HG03060 (cell line): Measurements from ENCODE around the gene ANKRD39.

Experiments used
- ATAC-seq: cut with Tn5 transposase; IDR thresholded peaks from one replicate; pipeline ENCODE4 v1.9.1; 2021; ENCODE audit warnings: low read depth, moderate number of reproducible peaks; ENCODE audit not compliant: unreplicated experiment

ANKRD39 gene

DNA sequence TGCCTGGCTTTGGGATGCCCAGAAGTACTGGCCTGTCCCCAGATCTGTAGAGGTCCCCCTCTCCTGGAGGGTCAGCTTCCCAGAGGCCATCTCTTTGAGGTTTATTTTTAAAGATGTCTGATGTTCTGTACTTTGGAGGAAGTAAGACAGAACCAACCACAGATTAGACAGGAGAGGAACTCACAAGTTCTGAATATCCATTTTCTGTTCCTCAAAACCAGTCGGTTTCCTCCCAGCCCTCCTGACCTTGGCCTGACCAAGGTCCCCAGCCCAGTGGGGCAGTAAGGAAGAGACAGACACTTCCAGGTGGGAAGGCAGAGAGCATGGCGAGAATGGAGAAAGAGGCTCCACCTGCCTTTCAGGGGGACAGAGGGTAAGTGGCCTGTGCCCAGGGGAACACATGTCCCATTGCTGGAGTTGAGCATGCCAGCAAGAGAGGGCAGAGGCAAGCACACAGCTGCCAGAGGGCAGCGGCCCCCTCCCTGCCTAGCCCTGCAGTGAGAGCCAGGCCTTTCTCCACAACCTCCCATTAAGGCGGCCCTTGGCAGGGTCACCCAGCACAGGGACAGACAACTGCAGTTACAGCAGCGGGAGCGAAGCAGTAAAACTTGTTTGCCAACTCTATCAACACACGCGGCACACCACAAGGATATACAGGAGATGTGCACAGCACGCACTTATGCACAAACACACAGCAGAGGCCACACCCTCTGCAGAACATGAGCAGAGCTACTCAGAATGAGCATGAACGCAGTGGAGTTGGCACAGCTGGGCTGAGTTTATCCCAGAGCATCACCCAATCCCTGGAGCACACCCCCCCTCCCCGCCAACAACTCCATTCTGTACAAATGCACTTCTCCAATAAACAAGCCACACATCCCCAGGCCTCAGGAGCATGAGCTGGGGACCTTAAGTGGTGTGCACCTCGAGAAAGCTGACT lies 30.5 kb upstream of the ANKRD39 start:
- ATAC-seq, result no peak

DNA sequence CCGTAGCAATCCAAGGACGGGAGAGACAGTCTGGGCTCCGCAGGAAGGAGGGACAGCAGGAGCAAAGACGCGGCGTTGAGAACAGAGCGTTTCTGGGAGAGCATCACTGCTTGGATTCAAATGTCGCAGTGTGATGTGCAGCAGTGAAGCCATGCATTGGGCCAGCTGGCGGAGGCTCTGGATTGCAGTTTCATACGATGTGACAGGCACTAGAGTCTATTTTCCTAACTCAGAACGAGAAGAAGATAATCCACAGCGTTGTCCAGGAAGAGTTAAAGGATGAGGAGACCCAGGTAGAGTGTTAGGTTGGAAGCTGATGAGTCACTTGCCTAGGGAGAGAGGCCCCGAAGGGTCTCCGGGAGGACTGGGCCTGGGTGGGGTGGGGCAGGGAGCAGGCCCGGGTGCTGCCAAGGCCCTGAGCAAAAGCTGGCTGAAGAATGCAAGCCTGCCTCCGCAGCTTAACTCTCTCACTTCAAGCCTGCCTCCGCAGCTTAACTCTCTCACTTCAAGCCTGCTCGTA lies 29.7 kb upstream of the ANKRD39 start:
- no peak for ATAC-seq

DNA sequence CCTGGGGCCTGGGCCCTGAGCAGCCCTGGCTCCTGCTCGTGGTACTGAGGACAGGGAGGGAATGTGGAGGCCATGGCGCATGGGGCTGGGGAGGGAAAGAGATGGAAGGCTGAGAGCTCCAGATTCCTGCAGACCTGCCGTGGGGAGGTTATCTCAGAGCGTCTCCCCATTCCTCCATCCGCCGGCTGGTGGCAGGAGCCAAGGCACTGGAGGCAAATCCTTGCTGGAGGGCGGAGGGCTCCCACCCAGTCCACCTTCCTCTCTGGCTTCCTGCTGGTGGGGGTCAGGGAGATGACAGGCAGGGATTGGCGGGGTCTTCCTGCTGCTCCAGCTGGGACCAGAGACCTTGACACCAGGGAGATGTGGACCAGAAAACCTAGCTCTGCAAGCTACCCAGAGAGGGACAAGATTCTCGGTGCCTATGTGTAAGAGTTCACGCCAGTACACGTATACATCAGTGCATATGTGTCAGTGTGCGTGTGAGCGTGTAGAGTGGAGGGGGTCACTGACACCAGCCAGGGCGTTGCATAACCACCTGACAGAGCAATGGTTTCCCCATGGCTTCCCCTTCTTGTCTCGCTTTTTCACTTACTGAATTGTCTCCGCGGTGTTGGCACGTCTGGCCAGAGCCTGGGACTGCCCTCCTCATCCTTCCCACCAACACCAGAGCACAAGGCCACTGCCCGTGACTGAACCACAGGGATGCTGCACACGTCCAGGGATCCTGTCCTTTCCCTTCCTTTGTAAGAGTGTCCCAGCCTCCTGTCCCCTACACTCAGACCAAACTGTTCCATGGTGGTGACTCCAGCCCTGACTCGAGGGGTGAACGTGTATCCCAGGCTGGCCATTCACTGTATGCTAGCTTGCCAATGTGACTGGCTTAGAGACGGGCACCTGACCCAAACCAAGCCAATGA lies 27.9 kb upstream of the ANKRD39 start:
- ATAC-seq, result no peak

DNA sequence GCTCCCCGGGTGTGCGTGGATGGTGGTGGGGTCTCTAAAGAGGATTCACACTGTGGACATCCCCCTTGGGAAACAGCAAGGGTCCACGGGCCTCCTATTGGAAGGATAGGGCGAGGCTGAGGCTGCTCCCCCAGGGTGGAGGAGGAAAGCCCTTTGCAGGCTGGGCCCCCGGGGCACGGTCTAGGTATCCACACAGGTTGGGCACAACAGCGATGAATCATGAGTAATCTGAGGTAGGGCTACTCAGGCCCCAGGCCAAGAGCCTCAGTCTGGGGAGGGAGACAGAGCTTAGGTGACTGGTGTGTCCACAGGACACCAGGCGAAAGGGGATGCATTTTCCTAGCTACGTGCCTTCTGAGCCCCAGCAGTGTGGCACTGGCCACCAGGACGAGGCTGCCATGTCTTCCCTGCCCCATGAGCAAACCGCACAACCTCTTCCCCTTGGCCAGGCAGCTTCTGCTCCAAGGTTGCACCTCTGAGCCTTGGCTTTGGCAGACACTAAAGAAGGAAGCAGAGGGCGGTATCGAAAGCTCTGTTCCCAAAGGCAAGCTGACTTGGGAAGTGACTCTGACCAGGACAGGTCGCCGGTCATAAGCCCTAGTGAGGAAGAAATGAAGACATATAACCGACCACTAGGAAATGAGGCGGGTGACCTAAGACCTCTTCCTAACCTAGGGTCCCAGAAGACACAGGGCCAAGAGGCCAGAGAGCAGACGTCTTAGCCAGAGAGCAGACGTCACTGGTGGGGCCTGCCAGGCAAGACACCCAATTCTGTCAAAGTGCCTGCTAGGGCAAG lies 26.7 kb upstream of the ANKRD39 start:
- no peak for ATAC-seq

DNA sequence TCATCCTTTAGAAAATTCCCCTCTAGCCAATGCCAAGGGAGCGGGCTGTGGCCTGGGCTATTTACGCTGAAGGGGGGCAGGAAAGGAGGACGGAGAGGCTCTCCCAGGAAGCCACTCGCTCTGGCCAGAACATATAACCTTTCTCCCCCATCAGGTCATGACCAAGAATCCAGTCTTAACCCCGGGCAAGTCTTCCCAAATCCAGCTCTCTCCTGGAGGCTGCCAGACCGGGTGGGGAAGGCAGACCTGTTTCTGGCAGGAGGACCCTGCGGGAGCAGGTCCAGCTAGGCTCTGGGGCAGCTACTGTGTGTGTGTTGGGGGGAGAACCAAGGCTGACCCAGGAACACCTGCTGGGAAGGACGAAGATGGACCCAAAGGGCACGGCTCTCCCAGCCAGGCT lies 25.5 kb upstream of the ANKRD39 start:
- ATAC-seq, result no peak

DNA sequence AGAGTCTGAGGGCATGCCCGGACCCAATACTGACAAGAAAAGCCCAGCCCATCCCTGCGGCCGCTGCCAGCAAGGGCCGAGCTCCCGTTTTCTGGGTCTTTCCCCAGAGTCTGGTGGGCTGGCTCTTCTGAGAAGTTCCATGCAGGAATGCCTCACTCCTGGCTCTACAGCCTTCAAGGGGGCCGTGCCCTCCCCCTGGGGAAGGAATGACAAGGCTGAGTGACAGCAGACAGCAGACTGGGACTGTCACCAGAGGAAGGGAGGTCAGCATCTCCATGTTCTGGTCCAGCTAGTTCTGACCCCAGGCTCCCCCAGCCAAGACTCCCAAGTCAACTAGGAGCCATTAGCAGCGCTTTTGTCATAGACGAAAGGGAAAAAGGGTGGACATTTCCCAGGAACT lies 25.1 kb upstream of the ANKRD39 start:
- no peak for ATAC-seq

- ATAC-seq, result no peak
Measured at GRCh38 chr2:96882230-96882629, 24.4 kb upstream of the ANKRD39 start.

- ATAC-seq, result no peak
Measured at GRCh38 chr2:96881349-96882195, 23.8 kb upstream of the ANKRD39 start.

GRCh38 chr2:96880891-96881273 lies 23.1 kb upstream of the ANKRD39 start:
- no peak for ATAC-seq

- no peak for ATAC-seq
Measured at GRCh38 chr2:96879545-96880040, 21.8 kb upstream of the ANKRD39 start.

GRCh38 chr2:96878796-96879544 lies 21.2 kb upstream of the ANKRD39 start:
- ATAC-seq, result no peak

- no peak for ATAC-seq
Measured at GRCh38 chr2:96878171-96878570, 20.4 kb upstream of the ANKRD39 start.

GRCh38 chr2:96877631-96878092 lies 19.8 kb upstream of the ANKRD39 start:
- no peak for ATAC-seq

DNA sequence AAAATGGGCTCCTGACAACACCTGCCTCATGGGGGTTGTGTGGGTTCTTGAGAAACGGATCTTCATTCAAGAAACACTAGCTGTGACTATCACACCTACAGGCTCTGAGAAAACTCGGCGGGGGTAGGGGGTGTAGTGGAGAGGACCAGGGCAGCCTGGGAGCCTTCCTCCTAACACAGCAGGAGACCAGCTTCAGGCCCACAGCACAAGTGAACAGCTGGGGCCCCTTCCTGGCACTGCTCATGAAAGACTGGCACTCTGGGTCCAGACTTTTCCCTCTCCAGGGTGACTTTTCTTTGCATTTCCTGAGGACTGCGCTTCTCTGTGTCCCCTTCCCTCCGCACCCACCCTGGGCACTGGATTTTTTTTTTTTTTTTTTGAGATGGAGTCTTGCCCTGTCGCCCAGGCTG lies 19.2 kb upstream of the ANKRD39 start:
- no peak for ATAC-seq

DNA sequence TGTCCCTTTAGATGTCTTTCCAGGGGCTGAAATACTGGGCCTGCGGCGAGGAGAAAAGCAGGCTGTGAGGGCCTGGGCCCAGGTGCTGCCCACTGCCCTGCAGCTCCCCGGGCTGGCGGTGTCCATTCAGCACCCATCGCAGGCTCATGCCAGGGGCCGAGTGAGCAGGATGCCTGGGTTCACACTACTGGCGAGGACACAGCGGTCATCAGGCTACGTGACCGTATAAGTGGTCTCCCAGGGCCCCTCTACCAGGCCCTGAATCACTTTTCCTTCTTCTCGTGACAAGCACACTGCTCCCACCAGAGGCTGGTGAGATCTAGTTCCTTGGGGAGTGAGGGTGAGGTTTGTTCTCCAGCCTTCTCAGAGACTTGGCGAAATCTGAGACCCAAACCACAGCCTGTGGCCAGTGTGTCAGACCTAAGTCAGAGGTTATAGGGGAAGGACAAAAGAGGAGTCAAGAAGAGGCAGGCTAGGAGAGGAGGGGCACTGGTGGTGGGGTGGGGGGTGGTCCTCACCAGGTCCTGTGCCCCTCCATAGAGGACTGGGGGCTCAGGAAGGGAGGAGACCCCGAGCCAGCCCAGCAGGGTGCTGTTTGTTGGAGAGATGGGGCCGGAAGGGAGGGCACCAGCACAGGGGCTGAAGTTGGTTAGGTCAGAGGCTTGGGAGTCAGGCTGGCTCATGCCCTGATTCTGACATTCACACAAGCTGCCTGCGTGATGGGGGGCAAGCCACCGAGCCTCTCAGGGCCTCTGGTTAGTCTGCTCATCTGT lies 18.6 kb upstream of the ANKRD39 start:
- ATAC-seq, result no peak

DNA sequence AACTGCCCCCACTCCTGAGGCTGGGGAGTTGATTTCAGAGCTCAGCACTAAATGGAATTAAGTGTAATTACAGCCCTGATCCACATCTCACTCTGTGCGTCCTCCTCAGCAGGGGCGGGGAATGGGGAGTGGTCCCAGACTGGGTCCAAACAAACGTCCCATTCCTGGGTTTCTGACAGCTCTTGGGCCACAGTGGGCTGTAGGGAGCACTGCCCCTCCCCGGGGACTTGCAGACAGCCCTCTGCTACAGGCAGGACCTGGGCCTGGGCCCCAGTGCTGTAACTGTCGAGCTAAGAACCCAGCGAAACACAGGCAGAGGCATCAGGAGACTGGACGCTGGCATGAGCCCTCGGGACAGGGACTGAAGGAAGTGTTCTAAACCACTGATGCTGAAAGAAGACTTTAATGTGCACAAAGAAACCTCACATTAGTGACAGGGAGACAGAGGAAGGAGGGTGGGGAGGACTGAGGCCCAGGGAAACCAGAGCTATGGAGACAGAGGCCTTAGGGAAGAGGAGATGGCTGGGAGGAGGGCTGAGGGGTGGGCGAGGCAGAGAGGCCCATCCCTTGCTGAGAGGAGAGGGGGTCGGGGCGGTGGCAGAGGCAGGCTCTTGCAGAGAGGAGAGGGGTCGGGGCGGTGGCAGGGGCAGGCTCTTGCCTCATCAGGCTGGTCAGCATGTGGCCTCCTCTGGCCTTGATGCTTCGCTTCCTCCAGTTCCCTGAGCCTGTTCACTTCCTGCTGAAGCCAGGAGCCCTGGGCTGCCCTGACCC lies 17.9 kb upstream of the ANKRD39 start:
- ATAC-seq, result no peak
